Prostate gland (tissue), 2 donors: ENCODE measurements around the gene TLE1.

Source experiments
- POLR2A ChIP-seq: fragments of 450-650 bp; IDR thresholded peaks from one replicate; pipeline ENCODE4 v1.6.1; 2016; ENCODE audit warnings: antibody characterized with exemption, mild to moderate bottlenecking
- POLR2AphosphoS5 ChIP-seq: sonication (generic); formaldehyde crosslinking; IDR thresholded peaks from one replicate; pipeline ENCODE4 v1.6.1; 2017; ENCODE audit warnings: antibody characterized with exemption
- TF ChIP-seq, protein P1 (sequence below), 4 experiments: fragments of 200-600 bp in 2 of 4; fragments of 450-650 bp in 2 of 4; sonication (generic) in 2 of 4; IDR thresholded peaks; 1 replicate in 3 of 4; 2 replicates in 1 of 4; pipeline ENCODE4 v1.5.1; 2016 to 2019; ENCODE audit warnings: antibody characterized with exemption in 4 of 4, mild to moderate bottlenecking in 2 of 4, moderate library complexity in 2 of 4

DNA sequence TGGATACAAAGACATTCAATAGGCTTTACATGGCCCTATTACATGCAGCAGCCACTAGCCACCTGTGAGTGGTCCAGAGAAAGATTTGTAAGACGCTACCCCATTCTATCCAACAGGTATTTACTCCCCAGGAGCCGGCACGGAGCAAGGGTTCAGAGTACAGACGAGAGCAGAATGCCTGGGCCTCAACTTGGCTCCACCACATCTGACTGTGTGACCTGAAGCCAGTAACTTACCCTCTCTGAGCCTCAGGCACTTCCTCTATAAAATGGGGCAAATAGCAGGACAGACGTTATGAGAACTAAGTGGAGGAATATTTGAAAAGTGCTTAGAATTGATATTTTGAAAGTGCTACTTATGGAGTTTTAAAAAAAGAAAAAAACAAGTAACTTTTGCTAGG lies 100.0 kb downstream of the TLE1 start:
- TF ChIP-seq, protein P1, sequence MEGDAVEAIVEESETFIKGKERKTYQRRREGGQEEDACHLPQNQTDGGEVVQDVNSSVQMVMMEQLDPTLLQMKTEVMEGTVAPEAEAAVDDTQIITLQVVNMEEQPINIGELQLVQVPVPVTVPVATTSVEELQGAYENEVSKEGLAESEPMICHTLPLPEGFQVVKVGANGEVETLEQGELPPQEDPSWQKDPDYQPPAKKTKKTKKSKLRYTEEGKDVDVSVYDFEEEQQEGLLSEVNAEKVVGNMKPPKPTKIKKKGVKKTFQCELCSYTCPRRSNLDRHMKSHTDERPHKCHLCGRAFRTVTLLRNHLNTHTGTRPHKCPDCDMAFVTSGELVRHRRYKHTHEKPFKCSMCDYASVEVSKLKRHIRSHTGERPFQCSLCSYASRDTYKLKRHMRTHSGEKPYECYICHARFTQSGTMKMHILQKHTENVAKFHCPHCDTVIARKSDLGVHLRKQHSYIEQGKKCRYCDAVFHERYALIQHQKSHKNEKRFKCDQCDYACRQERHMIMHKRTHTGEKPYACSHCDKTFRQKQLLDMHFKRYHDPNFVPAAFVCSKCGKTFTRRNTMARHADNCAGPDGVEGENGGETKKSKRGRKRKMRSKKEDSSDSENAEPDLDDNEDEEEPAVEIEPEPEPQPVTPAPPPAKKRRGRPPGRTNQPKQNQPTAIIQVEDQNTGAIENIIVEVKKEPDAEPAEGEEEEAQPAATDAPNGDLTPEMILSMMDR (IDR thresholded peaks at IDR 0.05) = no peak
- TF ChIP-seq POLR2A = no peak
- TF ChIP-seq POLR2AphosphoS5 = no peak
